DND-41 (cell line): ENCODE measurements around the gene SLC38A10.

ENCODE experiments used
- ATAC-seq: fragments of 200-7000 bp; cut with Tn5 transposase; 3 replicates; pipeline ENCODE4 v1.9.1; 2021; ENCODE audit warnings: low read depth; ENCODE audit not compliant: insufficient read depth
- DNase-seq: peaks from one replicate; pipeline ENCODE4 v3.0.0-alpha.2; 2020
- H2AFZ ChIP-seq: 2 replicates; pipeline ENCODE4 v1.6.0; 2012; ENCODE audit warnings: low read depth, low read length
- H3K27ac ChIP-seq: 2 replicates; pipeline ENCODE4 v1.5.1; 2012; ENCODE audit warnings: low read length, inconsistent platforms
- H3K27me3 ChIP-seq: fragments of 200-600 bp; sonication (generic); 2 replicates; pipeline ENCODE4 v1.6.0; 2012; ENCODE audit warnings: low read length, mild to moderate bottlenecking, inconsistent platforms; ENCODE audit not compliant: insufficient read depth, poor library complexity
- H3K36me3 ChIP-seq: 2 replicates; pipeline ENCODE4 v1.5.1; 2012; ENCODE audit warnings: low read length, inconsistent platforms; ENCODE audit not compliant: insufficient read depth
- H3K4me1 ChIP-seq: 2 replicates; pipeline ENCODE4 v1.5.1; 2012; ENCODE audit warnings: mild to moderate bottlenecking, low read length; ENCODE audit not compliant: insufficient read depth
- H3K4me2 ChIP-seq: 2 replicates; pipeline ENCODE4 v1.6.0; 2012; ENCODE audit warnings: mild to moderate bottlenecking, moderate library complexity, low read length, inconsistent platforms; ENCODE audit not compliant: insufficient read depth
- H3K4me3 ChIP-seq, 2 experiments: fragments of 200-600 bp in 1 of 2; shearing (Covaris generic) in 1 of 2; 2 replicates each; pipeline ENCODE4 v1.5.1; 2012 to 2016; ENCODE audit warnings: inconsistent platforms in 2 of 2, low read length in 2 of 2, mild to moderate bottlenecking in 2 of 2, low read depth in 1 of 2, moderate library complexity in 1 of 2
- H3K79me2 ChIP-seq: 2 replicates; pipeline ENCODE4 v1.6.0; 2012; ENCODE audit warnings: low read length, inconsistent platforms; ENCODE audit not compliant: insufficient read depth
- H3K9ac ChIP-seq: 2 replicates; pipeline ENCODE4 v1.6.0; 2012; ENCODE audit warnings: low read depth, mild to moderate bottlenecking, inconsistent platforms, low read length, moderate library complexity
- H3K9me3 ChIP-seq: 2 replicates; pipeline ENCODE4 v1.5.1; 2012; ENCODE audit warnings: low read length, moderate library complexity, mild to moderate bottlenecking, inconsistent platforms; ENCODE audit not compliant: insufficient read depth, severe bottlenecking
- H4K20me1 ChIP-seq: 2 replicates; pipeline ENCODE4 v1.6.0; 2012; ENCODE audit warnings: low read length; ENCODE audit not compliant: insufficient read depth
- CTCF ChIP-seq: IDR thresholded peaks from 2 replicates; pipeline ENCODE4 v1.5.1; 2012; ENCODE audit warnings: borderline replicate concordance, low read length, moderate library complexity, mild to moderate bottlenecking; ENCODE audit not compliant: poor library complexity, severe bottlenecking; ENCODE audit errors: extremely low read depth
- EZH2 ChIP-seq: IDR thresholded peaks from 3 replicates; pipeline ENCODE4 v1.6.1; 2012; ENCODE audit warnings: borderline replicate concordance, low read depth, mild to moderate bottlenecking, moderate library complexity, low read length, inconsistent platforms; ENCODE audit not compliant: severe bottlenecking

SLC38A10 gene

GRCh38 chr17:81279278-81280275 is 15.5 kb downstream of the SLC38A10 start:
- H3K79me2 ChIP-seq, result peaks cover 5% of the 10 kb centered on the region; the same call in 1 of the 2 replicates
- H3K27ac ChIP-seq, result no peak overlapping the region
- no peak for ATAC-seq
- H3K4me3 ChIP-seq, result no peak overlapping the region
- no peaks in the 10 kb centered on the region for H3K27me3 ChIP-seq
- H3K9ac ChIP-seq, result no peak overlapping the region
- no peak for TF ChIP-seq EZH2
- no peak for TF ChIP-seq CTCF
- DNase-seq, result no peak
- no peak overlapping the region for H2AFZ ChIP-seq
- H4K20me1 ChIP-seq, result peaks cover 10% of the 10 kb centered on the region
- no peaks in the 10 kb centered on the region for H3K4me1 ChIP-seq
- H3K9me3 ChIP-seq, result no peaks in the 10 kb centered on the region
- H3K4me2 ChIP-seq, result no peak overlapping the region
- peaks cover 82% of the 10 kb centered on the region for H3K36me3 ChIP-seq

GRCh38 chr17:81278831-81279230 is 16.3 kb downstream of the SLC38A10 start:
- H4K20me1 ChIP-seq, result peaks cover 10% of the 10 kb centered on the region
- no peak for DNase-seq
- no peak overlapping the region for H3K4me3 ChIP-seq
- no peaks in the 10 kb centered on the region for H3K27me3 ChIP-seq
- peaks cover 86% of the 10 kb centered on the region for H3K36me3 ChIP-seq
- peaks cover 5% of the 10 kb centered on the region; the same call in 1 of the 2 replicates for H3K79me2 ChIP-seq
- H2AFZ ChIP-seq, result no peak overlapping the region
- no peak overlapping the region for H3K4me2 ChIP-seq
- TF ChIP-seq EZH2 (no peak), CTCF (no peak)
- no peaks in the 10 kb centered on the region for H3K9me3 ChIP-seq
- H3K9ac ChIP-seq, result no peak overlapping the region
- no peak for ATAC-seq
- no peak overlapping the region for H3K27ac ChIP-seq
- no peaks in the 10 kb centered on the region for H3K4me1 ChIP-seq

GRCh38 chr17:81277946-81278693 is 17.0 kb downstream of the SLC38A10 start:
- Histone ChIP-seq H4K20me1 (peaks cover 12% of the 10 kb centered on the region), H3K36me3 (peaks cover 88% of the 10 kb centered on the region), H2AFZ (no peak overlapping the region), H3K9ac (no peak overlapping the region), H3K27ac (no peak overlapping the region), H3K79me2 (peaks cover 3% of the 10 kb centered on the region; the same call in 1 of the 2 replicates), H3K4me1 (no peaks in the 10 kb centered on the region), H3K4me2 (no peak overlapping the region), H3K27me3 (no peaks in the 10 kb centered on the region), H3K9me3 (no peaks in the 10 kb centered on the region), H3K4me3 (no peak overlapping the region)
- TF ChIP-seq CTCF, result no peak
- TF ChIP-seq EZH2, result no peak
- ATAC-seq (no peak), DNase-seq (no peak)
